Measurements from ENCODE around the gene ZMIZ2.

DNA sequence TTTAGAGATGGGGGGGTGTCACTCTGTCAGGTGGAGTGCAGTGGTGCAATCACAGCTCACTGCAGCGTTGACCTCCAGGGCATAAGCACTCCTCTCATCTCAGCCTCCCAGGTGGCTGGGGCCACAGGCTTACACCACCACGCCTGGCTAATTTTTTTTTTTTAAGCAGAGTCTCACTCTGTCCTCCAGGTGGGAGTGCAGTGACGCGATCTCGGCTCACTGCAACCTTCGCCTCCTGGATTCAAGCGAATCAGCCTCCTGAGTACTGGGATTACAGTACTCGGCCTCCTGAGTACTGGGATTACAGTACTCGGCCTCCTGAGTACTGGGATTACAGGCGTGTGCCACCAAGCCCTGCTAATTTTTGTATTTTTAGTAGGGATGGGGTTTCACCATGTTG, 24.2 kb downstream of the ZMIZ2 start:
- TF ChIP-seq, protein P1, sequence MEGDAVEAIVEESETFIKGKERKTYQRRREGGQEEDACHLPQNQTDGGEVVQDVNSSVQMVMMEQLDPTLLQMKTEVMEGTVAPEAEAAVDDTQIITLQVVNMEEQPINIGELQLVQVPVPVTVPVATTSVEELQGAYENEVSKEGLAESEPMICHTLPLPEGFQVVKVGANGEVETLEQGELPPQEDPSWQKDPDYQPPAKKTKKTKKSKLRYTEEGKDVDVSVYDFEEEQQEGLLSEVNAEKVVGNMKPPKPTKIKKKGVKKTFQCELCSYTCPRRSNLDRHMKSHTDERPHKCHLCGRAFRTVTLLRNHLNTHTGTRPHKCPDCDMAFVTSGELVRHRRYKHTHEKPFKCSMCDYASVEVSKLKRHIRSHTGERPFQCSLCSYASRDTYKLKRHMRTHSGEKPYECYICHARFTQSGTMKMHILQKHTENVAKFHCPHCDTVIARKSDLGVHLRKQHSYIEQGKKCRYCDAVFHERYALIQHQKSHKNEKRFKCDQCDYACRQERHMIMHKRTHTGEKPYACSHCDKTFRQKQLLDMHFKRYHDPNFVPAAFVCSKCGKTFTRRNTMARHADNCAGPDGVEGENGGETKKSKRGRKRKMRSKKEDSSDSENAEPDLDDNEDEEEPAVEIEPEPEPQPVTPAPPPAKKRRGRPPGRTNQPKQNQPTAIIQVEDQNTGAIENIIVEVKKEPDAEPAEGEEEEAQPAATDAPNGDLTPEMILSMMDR (optimal IDR thresholded peaks at IDR 0.05 in 1 of 3, IDR thresholded peaks at IDR 0.05 in 1 of 3, conservative IDR thresholded peaks at IDR 0.05 in 1 of 3; ENCODE audit: extremely low read depth in 1 of 3, insufficient read depth in 2 of 3, low read length in 3 of 3): no peak
- TF ChIP-seq EZH2 (IDR thresholded peaks at IDR 0.05; ENCODE audit: low read length): no peak

Measured in keratinocyte (primary cell).